ENCODE data around the gene CAT.

- TF ChIP-seq CTCF (IDR thresholded peaks at IDR 0.05): no peak
- no peak for TF ChIP-seq EZH2phosphoT487 (IDR thresholded peaks at IDR 0.05)
- no peak for TF ChIP-seq EZH2 (IDR thresholded peaks at IDR 0.05)
Measured at GRCh38 chr11:34490304-34490703, 51.6 kb downstream of the CAT start.

Data from neural progenitor cell (in vitro differentiated cells).